H1 (cell line): Measurements from ENCODE around the gene MMADHC. TPM values are rescaled to one million over a fixed set of nuclear protein-coding genes. Genes with fewer than 3 reads are reported as not detected.

Source experiments
- CHD7 ChIP-seq: fragments of 300-600 bp; sonication (generic); IDR thresholded peaks from 2 replicates; pipeline ENCODE4 v1.7.1; 2012; ENCODE audit warnings: low read length, moderate library complexity, mild to moderate bottlenecking, inconsistent platforms; ENCODE audit not compliant: insufficient replicate concordance
- E2F6 ChIP-seq: IDR thresholded peaks from 2 replicates; pipeline ENCODE4 v1.6.1; 2012; ENCODE audit warnings: inconsistent platforms
- SRF ChIP-seq: IDR thresholded peaks from 2 replicates; pipeline ENCODE4 v1.6.1; 2011; ENCODE audit warnings: mild to moderate bottlenecking, low read depth, low read length, moderate library complexity
- polyA plus RNA-seq, 7 experiments: library from polyadenylated mRNA; depleted of rRNA in 3 of 7; stranded (reverse) in 5 of 7; unstranded in 2 of 7; fragments of >200 nt in 5 of 7; fragments of 200-250 nt in 2 of 7; gene quantifications; 1 replicate in 5 of 7; 2 replicates in 1 of 7; 4 replicates in 1 of 7; pipeline versions ENCODE4 v1.2.1 to v1.2.3, GENCODE V29; 2011 to 2013; ENCODE audit warnings: missing spikeins in 2 of 7, mixed read lengths in 2 of 7
- total RNA-seq: library from RNA; stranded (reverse); fragmentation: NEBNext Ultra II Directional; extraction: Animal tissue kit (Norgen Biotek cat#: 25700); gene quantifications from 2 replicates; pipeline ENCODE4 v1.2.1, GENCODE V29; 2021

Gene MMADHC
- total and polyA plus RNA-seq, 2 of the 8 experiments (the other 6 are each of a cell fraction or from before 2014, with no cell fraction given), result 61.1 to 130 TPM

- TF ChIP-seq CHD7 (no peak), SRF (no peak), E2F6 (no peak)
Observed at GRCh38 chr2:149625671-149626070, 38.1 kb upstream of the MMADHC start (continued).
